SJCRH30 (cell line): ENCODE results near the gene SEC23B. TPM values are rescaled to one million over a fixed set of nuclear protein-coding genes. Genes with fewer than 3 reads are reported as not detected.
A peak's percentile ranks its signal among the peaks of the same experiment; 100 is the strongest.
"Not testable (repeated sequence)": the region's sequence is repeated elsewhere in the genome, so short reads cannot be mapped to it uniquely, and the experiment has no call there.

ENCODE experiments used
- DNase-seq, 2 experiments: peaks; one replicate each; pipeline ENCODE4 v3.0.0-alpha.2; 2015 to 2020
- H3K27ac ChIP-seq: fragments of 250-450 bp; sonication (Bioruptor Pico); 2 replicates; pipeline ENCODE4 v1.5.1; 2020; ENCODE audit warnings: mild to moderate bottlenecking, moderate library complexity
- H3K27me3 ChIP-seq: fragments of 250-450 bp; sonication (Bioruptor Pico); 2 replicates; pipeline ENCODE4 v1.5.1; 2020; ENCODE audit warnings: mild to moderate bottlenecking, moderate library complexity
- H3K36me3 ChIP-seq: fragments of 250-450 bp; sonication (Bioruptor Pico); 2 replicates; pipeline ENCODE4 v1.5.1; 2020; ENCODE audit warnings: mild to moderate bottlenecking, moderate library complexity
- H3K4me1 ChIP-seq: fragments of 250-450 bp; sonication (Bioruptor Pico); 2 replicates; pipeline ENCODE4 v1.5.1; 2020; ENCODE audit warnings: mild to moderate bottlenecking, moderate library complexity
- H3K4me3 ChIP-seq: fragments of 250-450 bp; sonication (Bioruptor Pico); 2 replicates; pipeline ENCODE4 v1.5.1; 2020; ENCODE audit warnings: mild to moderate bottlenecking, moderate library complexity
- H3K9me3 ChIP-seq: fragments of 250-450 bp; sonication (Bioruptor Pico); replicated peaks from 2 replicates; pipeline ENCODE4 v1.5.1; 2020; ENCODE audit warnings: mild to moderate bottlenecking, moderate library complexity
- total RNA-seq: library from RNA; depleted of rRNA; stranded (reverse); fragments of >200 nt; shearing (Covaris generic); gene quantifications from 2 replicates; pipeline ENCODE4 v1.2.3, GENCODE V29; 2014; rRNA removed

Gene SEC23B
- 58.3 and 61.4 TPM in 2 replicates for total RNA-seq

DNA sequence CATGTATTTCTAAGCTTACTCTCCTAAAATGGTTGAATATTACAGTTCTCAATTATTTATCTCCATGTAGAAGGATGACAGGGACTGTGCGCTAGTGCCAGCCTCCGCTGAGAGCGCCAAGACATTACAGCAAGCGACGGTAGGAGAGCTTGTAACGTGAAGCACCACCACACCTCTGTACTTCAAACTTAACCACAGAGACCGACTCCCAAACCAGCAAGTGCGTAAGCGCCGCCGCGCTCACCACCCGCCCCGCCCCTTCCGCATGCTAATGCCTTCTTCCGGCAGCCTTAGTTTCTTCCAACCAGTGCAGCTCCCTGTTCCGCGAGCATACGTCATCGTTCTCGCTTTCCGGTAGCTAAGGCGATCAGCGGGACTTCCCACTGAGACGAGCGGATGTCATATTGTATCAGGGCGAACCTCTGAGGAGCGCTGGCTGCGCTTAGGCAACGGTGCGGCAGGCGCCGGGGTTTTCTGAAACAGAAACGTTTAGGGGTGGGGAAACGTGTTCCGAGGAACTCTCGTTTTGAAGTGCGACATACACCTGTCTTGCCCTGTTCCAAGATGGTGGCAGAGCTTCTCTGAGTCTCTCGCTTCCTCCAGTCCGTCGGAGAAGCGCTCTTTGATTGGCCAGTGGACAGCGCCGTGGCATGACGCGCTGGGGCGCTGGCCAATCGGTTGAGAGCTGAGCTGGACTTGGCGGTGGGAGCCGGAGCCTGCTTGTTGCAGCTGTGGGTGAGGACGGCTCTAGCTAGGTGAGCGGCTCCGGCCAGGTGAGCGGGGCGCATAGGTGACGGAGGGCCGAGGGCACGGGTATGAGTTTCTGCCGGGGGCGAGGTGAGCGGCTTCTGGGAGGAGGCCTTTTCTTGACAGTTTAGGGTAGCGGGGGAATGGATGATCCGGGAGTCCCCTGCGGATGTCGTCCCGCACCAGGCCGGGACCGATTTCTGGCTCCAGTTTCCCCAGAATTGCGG lies at the start of gene SEC23B:
Gene SEC23B, plus strand, starts transcription at position 723 of the 974 bp plus-strand sequence. CDS start 2,896 bp downstream, outside the sequence.
- Histone ChIP-seq H3K4me1 (no peaks in the 10 kb centered on the region), H3K9me3 (no peaks in the 10 kb centered on the region), H3K27ac (peak within 1 kb of the TSS; percentile 56), H3K36me3 (peaks cover 9% of the 10 kb centered on the region; the same call in 1 of the 2 replicates), H3K4me3 (peak within 1 kb of the TSS; percentile 74), H3K27me3 (no peaks in the 10 kb centered on the region)
- DNase-seq = peak; percentile 95 to 97

DNA sequence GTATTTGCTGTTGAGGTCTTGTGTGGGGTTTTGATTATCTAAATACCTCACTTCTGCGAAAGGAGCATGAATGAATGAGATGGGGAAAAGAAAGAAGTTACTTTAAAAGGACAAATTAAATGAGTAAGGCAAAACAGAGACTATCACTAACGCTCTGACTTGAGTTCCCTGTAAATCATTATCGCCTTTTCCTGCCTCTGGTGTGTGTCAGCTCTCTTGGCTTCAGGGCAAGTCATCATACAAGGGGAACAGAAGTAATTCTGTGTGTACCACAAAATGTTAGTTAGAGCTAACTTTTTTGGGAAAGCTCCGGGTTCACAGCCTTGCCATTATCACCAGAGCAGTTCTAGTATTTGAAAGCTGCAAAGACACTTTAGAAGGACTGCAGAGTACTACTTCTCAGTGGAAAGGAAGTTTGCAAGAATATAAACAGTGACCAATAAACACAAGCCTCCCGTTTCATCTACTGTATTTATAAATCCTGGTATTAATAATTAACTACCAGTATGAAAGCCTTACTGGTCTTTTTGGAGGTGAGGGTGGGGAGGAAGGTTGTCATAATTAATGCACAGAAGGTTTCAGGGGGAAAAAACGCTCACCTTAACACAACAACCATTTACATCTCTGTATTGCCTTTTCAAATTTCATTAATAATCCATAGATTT lies 42.1 kb upstream of the SEC23B start:
- no peaks in the 10 kb centered on the region for H3K9me3 ChIP-seq
- no peaks in the 10 kb centered on the region for H3K27me3 ChIP-seq
- H3K4me3 ChIP-seq = peak overlapping the region; percentile 80
- H3K27ac ChIP-seq = no peak overlapping the region; the same call in 1 of the 2 replicates
- no peaks in the 10 kb centered on the region for H3K4me1 ChIP-seq
- DNase-seq = no peak
- H3K36me3 ChIP-seq = peaks cover 2% of the 10 kb centered on the region

DNA sequence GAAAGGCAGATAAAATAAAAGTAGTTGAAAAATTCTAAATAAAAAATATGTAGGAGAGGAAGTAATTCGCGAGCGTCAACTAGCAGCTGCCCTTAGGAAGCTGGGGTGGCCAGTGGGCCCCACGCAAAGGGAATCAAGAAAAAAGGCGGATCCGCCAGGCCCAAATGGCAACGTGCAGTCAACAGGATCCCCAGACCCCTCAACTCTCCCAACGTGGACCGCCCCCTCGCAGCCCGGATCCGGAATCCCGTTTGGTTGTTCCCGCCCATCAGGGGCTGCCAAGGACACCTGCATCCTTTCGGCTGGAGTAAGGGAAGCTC lies 41.2 kb upstream of the SEC23B start:
- H3K27ac ChIP-seq = peak overlapping the region; percentile 98
- H3K36me3 ChIP-seq = peaks cover 2% of the 10 kb centered on the region
- peak overlapping the region; percentile 80 for H3K4me3 ChIP-seq
- DNase-seq = no peak
- H3K9me3 ChIP-seq = no peaks in the 10 kb centered on the region
- no peaks in the 10 kb centered on the region for H3K4me1 ChIP-seq
- H3K27me3 ChIP-seq = no peaks in the 10 kb centered on the region

DNA sequence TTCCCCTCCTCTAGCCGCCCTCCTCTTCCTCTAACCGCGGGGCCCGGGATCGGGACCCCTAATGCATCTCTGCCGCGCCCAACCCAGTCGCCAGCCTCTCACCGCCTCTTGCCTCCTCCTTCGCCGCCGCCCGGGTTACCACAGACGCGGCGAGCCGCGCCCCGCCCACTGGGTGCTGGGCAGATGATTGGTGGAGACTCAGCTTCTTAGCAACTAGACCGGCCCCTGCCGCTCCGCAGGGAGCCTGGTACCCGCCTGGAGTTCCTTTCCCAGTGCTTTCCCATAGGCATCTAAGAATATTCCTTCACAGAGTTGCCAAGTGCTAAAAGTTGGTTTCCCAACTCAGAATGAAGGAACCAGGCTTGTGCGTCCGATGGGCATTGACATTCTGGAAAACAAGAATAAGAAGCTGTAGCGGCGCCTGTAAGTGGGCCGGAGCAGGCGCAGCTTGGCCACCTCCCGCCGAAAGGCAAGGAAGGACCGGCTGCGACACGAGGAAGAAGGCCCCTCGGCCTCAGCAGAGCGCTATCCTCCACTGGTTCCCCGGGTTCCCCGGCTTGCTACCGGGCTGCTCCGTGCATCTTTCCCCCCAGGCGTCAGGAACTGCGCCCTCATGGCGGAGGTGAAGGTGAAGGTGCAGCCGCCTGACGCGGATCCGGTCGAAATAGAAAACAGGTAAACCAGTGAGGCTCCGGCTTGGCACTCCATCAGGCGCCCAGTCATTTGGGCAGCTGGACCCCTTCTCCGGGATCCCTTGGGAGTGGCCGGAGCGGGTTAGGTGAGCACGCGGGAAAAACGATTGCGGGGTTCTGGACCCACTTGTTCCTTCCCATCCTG lies 40.6 kb upstream of the SEC23B start, which contains the start of the genes DZANK1 and POLR3F:
Gene DZANK1, minus strand, starts transcription at position 137 of the 837 bp plus-strand sequence. CDS start 1,672 bp downstream, outside the sequence.
Gene POLR3F, plus strand, starts transcription at position 497 of the 837 bp plus-strand sequence. Its CDS starts 117 bp downstream, at position 614.
- Histone ChIP-seq H3K27ac (peak within 1 kb of the TSS; percentile 98), H3K27me3 (no peaks in the 10 kb centered on the region), H3K4me1 (no peaks in the 10 kb centered on the region), H3K4me3 (peak within 1 kb of the TSS; percentile 80), H3K9me3 (no peaks in the 10 kb centered on the region), H3K36me3 (peaks cover 2% of the 10 kb centered on the region)
- peak; percentile 98 for DNase-seq

- no peaks in the 10 kb centered on the region for H3K27me3 ChIP-seq
- no peak for DNase-seq
- H3K9me3 ChIP-seq = no peaks in the 10 kb centered on the region
- no peak overlapping the region for H3K4me3 ChIP-seq
- H3K4me1 ChIP-seq = no peaks in the 10 kb centered on the region
- peaks cover 73% of the 10 kb centered on the region for H3K36me3 ChIP-seq
- no peak overlapping the region for H3K27ac ChIP-seq
Observed at GRCh38 chr20:18477218-18477617, 30.5 kb upstream of the SEC23B start.

- H3K36me3 ChIP-seq = peaks cover 76% of the 10 kb centered on the region
- no peaks in the 10 kb centered on the region for H3K9me3 ChIP-seq
- no peak overlapping the region for H3K4me3 ChIP-seq
- DNase-seq = no peak
- no peak overlapping the region for H3K27ac ChIP-seq
- no peaks in the 10 kb centered on the region for H3K4me1 ChIP-seq
- no peaks in the 10 kb centered on the region for H3K27me3 ChIP-seq
Observed at GRCh38 chr20:18477821-18478220, 29.9 kb upstream of the SEC23B start.

DNA sequence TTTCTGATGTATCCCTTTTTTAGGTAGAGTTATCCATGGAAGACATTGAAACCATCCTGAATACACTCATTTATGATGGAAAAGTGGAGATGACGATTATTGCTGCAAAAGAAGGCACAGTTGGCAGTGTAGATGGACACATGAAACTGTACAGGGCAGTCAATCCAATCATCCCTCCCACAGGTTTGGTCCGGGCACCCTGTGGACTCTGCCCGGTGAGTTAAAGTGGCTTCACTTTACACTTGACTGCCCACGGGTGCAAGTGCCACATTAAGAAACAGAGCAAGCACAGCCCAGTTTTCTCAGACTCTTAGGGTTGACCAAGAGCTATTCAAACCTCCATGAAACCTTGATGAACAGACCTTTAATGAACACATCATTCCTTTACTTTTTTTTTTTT lies 26.1 kb upstream of the SEC23B start:
- DNase-seq = no peak
- Histone ChIP-seq H3K27me3 (no peaks in the 10 kb centered on the region), H3K27ac (no peak overlapping the region), H3K4me1 (no peaks in the 10 kb centered on the region), H3K4me3 (no peak overlapping the region), H3K36me3 (peaks cover 69% of the 10 kb centered on the region), H3K9me3 (no peaks in the 10 kb centered on the region)

- Histone ChIP-seq H3K9me3 (no peaks in the 10 kb centered on the region), H3K4me1 (no peaks in the 10 kb centered on the region), H3K36me3 (peaks cover 46% of the 10 kb centered on the region), H3K27ac (no peak overlapping the region), H3K4me3 (no peak overlapping the region), H3K27me3 (no peaks in the 10 kb centered on the region)
- no peak for DNase-seq
Observed at GRCh38 chr20:18488301-18488700, 19.4 kb upstream of the SEC23B start.

DNA sequence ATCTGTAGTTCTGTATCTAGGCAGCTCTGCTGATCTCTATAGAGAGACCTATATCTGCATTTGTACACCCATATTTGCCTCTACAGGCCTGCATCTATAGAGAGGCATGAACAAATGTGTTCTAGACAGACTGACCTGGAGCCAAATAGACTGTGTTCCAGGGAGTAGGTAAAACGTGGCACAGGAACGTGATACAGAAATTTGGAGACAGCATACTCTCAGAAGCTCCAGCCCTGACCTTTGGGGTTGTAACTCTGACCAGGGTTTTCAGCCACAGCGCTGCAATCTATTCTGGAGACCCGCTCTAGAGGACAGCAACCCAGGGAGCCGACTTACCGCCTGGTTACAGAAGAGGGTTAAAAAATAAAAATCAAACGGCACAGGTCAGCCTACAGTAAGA lies 11.7 kb upstream of the SEC23B start:
- no peaks in the 10 kb centered on the region for H3K9me3 ChIP-seq
- H3K27ac ChIP-seq = no peak overlapping the region
- H3K36me3 ChIP-seq = peaks cover 12% of the 10 kb centered on the region
- H3K27me3 ChIP-seq = no peaks in the 10 kb centered on the region
- peak overlapping the region; percentile 74 for H3K4me3 ChIP-seq
- H3K4me1 ChIP-seq = peaks cover 8% of the 10 kb centered on the region
- peak; percentile 10 to 18 for DNase-seq

DNA sequence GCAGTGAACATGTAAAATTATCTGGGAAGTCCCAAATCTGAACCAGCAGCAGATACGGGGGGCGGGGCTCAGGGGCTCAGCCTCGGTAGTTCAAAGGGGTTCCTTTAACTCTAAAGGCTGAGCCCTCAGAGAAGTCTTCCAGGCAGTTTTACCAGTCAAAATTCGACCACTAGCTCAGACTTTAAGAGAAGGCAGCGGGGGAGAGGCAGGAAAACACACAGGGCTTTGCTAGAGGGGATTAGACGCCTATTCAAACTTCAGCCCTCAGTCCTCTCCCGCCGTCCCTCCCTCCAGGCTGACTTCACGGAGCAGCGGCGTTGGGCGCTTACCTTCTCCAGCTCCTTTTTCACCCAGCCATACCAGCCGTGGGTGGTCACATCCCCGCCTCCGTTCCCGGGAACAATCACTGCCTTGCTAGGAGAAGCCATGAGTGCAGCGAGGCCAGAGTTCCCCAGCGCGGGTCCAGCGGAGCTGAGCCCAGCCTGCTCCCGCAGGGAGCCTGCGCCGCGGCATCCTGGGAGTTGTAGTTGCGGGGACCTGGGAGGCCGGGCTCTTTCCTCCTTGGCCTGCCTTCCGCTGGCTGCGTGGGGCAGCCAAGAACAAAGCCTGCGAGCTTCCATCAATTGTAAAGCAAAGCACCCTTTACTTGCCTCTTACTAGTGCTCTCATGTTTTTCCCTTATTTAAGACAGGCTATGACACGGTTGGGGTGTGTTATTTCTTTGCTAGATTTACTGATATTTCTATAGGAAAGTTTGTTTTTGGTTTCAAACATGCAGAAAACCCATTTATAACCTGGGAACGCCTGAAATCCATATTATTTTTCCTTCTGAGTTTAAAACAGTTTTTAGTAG lies 10.8 kb upstream of the SEC23B start, which contains the start of gene RBBP9:
Gene RBBP9, minus strand, starts transcription at position 486 of the 853 bp plus-strand sequence. Its CDS starts 58 bp downstream, at position 428.
- H3K27ac ChIP-seq = peak within 1 kb of the TSS; percentile 40; the same call in 1 of the 2 replicates
- peak; percentile 90 to 92 for DNase-seq
- peak within 1 kb of the TSS; percentile 74 for H3K4me3 ChIP-seq
- H3K36me3 ChIP-seq = peaks cover 7% of the 10 kb centered on the region; the same call in 1 of the 2 replicates
- H3K27me3 ChIP-seq = no peaks in the 10 kb centered on the region
- peaks cover 8% of the 10 kb centered on the region for H3K4me1 ChIP-seq
- H3K9me3 ChIP-seq = no peaks in the 10 kb centered on the region

GRCh38 chr20:18497603-18498002 lies 10.1 kb upstream of the SEC23B start:
- peak overlapping the region; percentile 40; the same call in 1 of the 2 replicates for H3K27ac ChIP-seq
- H3K4me1 ChIP-seq = peaks cover 8% of the 10 kb centered on the region
- no peaks in the 10 kb centered on the region for H3K27me3 ChIP-seq
- peak overlapping the region; percentile 74 for H3K4me3 ChIP-seq
- H3K9me3 ChIP-seq = no peaks in the 10 kb centered on the region
- H3K36me3 ChIP-seq = peaks cover 7% of the 10 kb centered on the region; the same call in 1 of the 2 replicates
- no peak for DNase-seq

DNA sequence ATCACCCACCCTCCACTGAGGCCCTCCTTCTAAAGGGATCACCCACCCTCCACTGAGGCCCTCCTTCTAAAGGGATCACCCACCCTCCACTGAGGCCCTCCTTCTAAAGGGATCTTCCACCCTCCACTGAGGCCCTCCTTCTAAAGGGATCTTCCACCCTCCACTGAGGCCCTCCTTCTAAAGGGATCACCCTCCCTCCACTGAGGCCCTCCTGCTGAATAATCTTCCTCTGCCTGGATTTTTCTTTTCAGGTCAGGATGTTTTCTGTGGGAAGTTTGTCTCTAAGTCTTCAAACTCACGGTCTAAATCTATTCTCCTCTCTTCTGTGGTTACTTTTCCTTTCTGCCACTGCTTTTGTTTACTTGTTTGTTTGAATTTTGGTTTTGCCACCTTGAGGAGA lies 6.1 kb upstream of the SEC23B start:
- DNase-seq, H3K4me1 ChIP-seq, H3K36me3 ChIP-seq, H3K9me3 ChIP-seq, H3K27ac ChIP-seq, H3K4me3 ChIP-seq, H3K27me3 ChIP-seq: not testable (repeated sequence)

- H3K27me3 ChIP-seq = no peaks in the 10 kb centered on the region
- no peaks in the 10 kb centered on the region for H3K9me3 ChIP-seq
- no peaks in the 10 kb centered on the region for H3K4me1 ChIP-seq
- DNase-seq = no peak
- H3K27ac ChIP-seq = no peak overlapping the region
- H3K4me3 ChIP-seq = no peak overlapping the region
- no peaks in the 10 kb centered on the region; the same call in 1 of the 2 replicates for H3K36me3 ChIP-seq
Observed at GRCh38 chr20:18504479-18505060, 3.2 kb upstream of the SEC23B start.
